K562 (cell line): ENCODE results near the gene FITM1. TPM values are rescaled to one million over a fixed set of nuclear protein-coding genes. Genes with fewer than 3 reads are reported as not detected.
A peak's percentile ranks its signal among the peaks of the same experiment; 100 is the strongest.

Experiments used
- ATAC-seq: fragments of 200-7000 bp; cut with Tn5 transposase; 3 replicates; pipeline ENCODE4 v1.9.1; 2020; ENCODE audit warnings: moderate library complexity
- BruUV-seq: library from RNA; stranded (reverse); fragments of 400-500 nt; replicated peaks from 2 replicates; lab custom pipeline; 2021; lab: Mats Ljungman, UMichigan
- CTCF ChIA-PET: fragments of 300-600 bp; formaldehyde crosslinking; extraction: SDS; loops from one replicate; lab custom pipeline; 2021; ENCODE audit warnings: low intra/inter-chr PET ratio; lab: Yijun Ruan, JAX
- POLR2A ChIA-PET: fragments of 300-600, 350-650 bp; sonication (Branson Sonifier 250); formaldehyde crosslinking; extraction: SDS; loops from one replicate; lab custom pipeline; 2021; ENCODE audit warnings: antibody characterized with exemption, inconsistent platforms; lab: Yijun Ruan, JAX
- DNase-seq, 4 experiments: peaks; one replicate each; pipeline versions ENCODE4 v3.0.0 to v3.0.0-alpha.2; 2011 to 2018; ENCODE audit warnings: low spot score in 3 of 4, mixed read lengths in 3 of 4; ENCODE audit errors: extremely low read depth in 1 of 4
- FAIRE-seq: peaks from 2 replicates; lab custom pipeline; 2011; peaks lifted over from hg19 to GRCh38; lab: Jason Lieb, UNC
- H2AFZ ChIP-seq: 2 replicates; pipeline ENCODE4 v1.6.0; 2011; ENCODE audit warnings: low read depth, low read length, control low read depth, inconsistent platforms
- H3K27ac ChIP-seq: fragments of 200-600 bp; 3 replicates; pipeline ENCODE4 v1.8.0; 2011; ENCODE audit warnings: low read depth, mild to moderate bottlenecking, control low read depth, inconsistent platforms, low read length, moderate library complexity, mixed read lengths; ENCODE audit errors: extremely low read depth
- H3K27me3 ChIP-seq, 2 experiments: fragments of 300-600 bp in 1 of 2; 2 replicates in 1 of 2; 3 replicates in 1 of 2; pipeline versions ENCODE4 v1.6.0 to v1.8.0; 2011; ENCODE audit warnings: inconsistent platforms in 2 of 2, low read length in 2 of 2, mild to moderate bottlenecking in 1 of 2, mixed read lengths in 1 of 2, moderate library complexity in 1 of 2; ENCODE audit not compliant: control insufficient read depth in 2 of 2, insufficient read depth in 2 of 2
- H3K36me3 ChIP-seq: fragments of 300-600 bp; 3 replicates; pipeline ENCODE4 v1.8.0; 2011; ENCODE audit warnings: mild to moderate bottlenecking, low read length, inconsistent platforms; ENCODE audit not compliant: control insufficient read depth, insufficient read depth
- H3K4me1 ChIP-seq, 2 experiments: fragments of 200-600 bp in 1 of 2; replicated peaks in 1 of 2; 2 replicates in 1 of 2; 3 replicates in 1 of 2; pipeline versions ENCODE4 v1.5.1 to v1.8.0; 2011; ENCODE audit warnings: inconsistent platforms in 2 of 2, low read length in 2 of 2, mild to moderate bottlenecking in 1 of 2, mixed read lengths in 1 of 2, moderate library complexity in 1 of 2; ENCODE audit not compliant: control insufficient read depth in 2 of 2, insufficient read depth in 2 of 2
- H3K4me2 ChIP-seq: 2 replicates; pipeline ENCODE4 v1.6.1; 2011; ENCODE audit warnings: low read length, control low read depth, inconsistent platforms, mixed read lengths; ENCODE audit not compliant: insufficient read depth
- H3K4me3 ChIP-seq: fragments of 200-600 bp; sonication (generic), shearing (Covaris generic); 2 replicates; pipeline ENCODE4 v1.5.1; 2016; ENCODE audit warnings: control low read depth, inconsistent platforms
- H3K79me2 ChIP-seq: fragments of 200-600 bp; 3 replicates; pipeline ENCODE4 v1.8.0; 2011; ENCODE audit warnings: low read length, inconsistent platforms; ENCODE audit not compliant: control insufficient read depth, insufficient read depth
- H3K9ac ChIP-seq, 2 experiments: 2 replicates each; pipeline versions ENCODE4 v1.6.0 to v1.6.1; 2011; ENCODE audit warnings: low read depth in 2 of 2, low read length in 2 of 2, control low read depth in 1 of 2, inconsistent platforms in 1 of 2, mild to moderate bottlenecking in 1 of 2, mixed read lengths in 1 of 2; ENCODE audit not compliant: insufficient read depth in 1 of 2
- H3K9me1 ChIP-seq: one replicate; pipeline ENCODE4 v1.6.0; 2011; ENCODE audit warnings: inconsistent platforms, mild to moderate bottlenecking, low read length, moderate library complexity; ENCODE audit not compliant: control insufficient read depth, insufficient read depth
- H3K9me3 ChIP-seq: replicated peaks from 2 replicates; pipeline ENCODE4 v1.5.1; 2011; ENCODE audit warnings: low read depth, low read length, inconsistent platforms; ENCODE audit not compliant: control insufficient read depth, insufficient read depth
- H4K20me1 ChIP-seq: replicated peaks from 2 replicates; pipeline ENCODE4 v1.6.1; 2011; ENCODE audit warnings: low read length, inconsistent platforms, mixed read lengths; ENCODE audit not compliant: control insufficient read depth, insufficient read depth
- FOXJ2 ChIP-seq: fragments of 200-800 bp; sonication (Bioruptor generic); IDR thresholded peaks from 2 replicates; pipeline ENCODE4 v1.6.1; 2016; ENCODE audit warnings: missing genetic modification characterization, missing compliant biosample characterization
- POLR2AphosphoS2 ChIP-seq: IDR thresholded peaks from 2 replicates; pipeline ENCODE4 v1.6.1; 2012; ENCODE audit warnings: low read length, improper control_type of control experiment
- POLR3A ChIP-seq: IDR thresholded peaks from 2 replicates; pipeline ENCODE4 v1.6.1; 2011; ENCODE audit warnings: borderline replicate concordance, mild to moderate bottlenecking, moderate library complexity; ENCODE audit not compliant: insufficient read length, insufficient read depth; ENCODE audit errors: extremely low read depth
- RAD51 ChIP-seq: fragments of 450-650 bp; IDR thresholded peaks from 2 replicates; pipeline ENCODE4 v1.7.1; 2016; ENCODE audit warnings: low read depth, mild to moderate bottlenecking, borderline replicate concordance
- RBFOX2 ChIP-seq: fragments of 200-400 bp; formaldehyde crosslinking; IDR thresholded peaks from 2 replicates; pipeline ENCODE4 v1.6.1; 2017; ENCODE audit warnings: low read depth, mild to moderate bottlenecking, low read length, moderate library complexity
- RBM39 ChIP-seq: fragments of 200-400 bp; formaldehyde crosslinking; optimal IDR thresholded peaks from 2 replicates; pipeline ENCODE3; 2018; ENCODE audit warnings: low read depth, low read length
- WGBS: fragments of 100-300 bp; shearing (Covaris generic); methylation state at CpG from one replicate; pipeline ENCODE4 v1.1.6; 2016; ENCODE audit warnings: low coverage, mixed read lengths; ENCODE audit not compliant: insufficient coverage; ENCODE audit errors: missing lambda C conversion rate; 5-methylcytosine and 5-hydroxymethylcytosine counted together
- in situ Hi-C: fragments of 300-500 bp; cut with MboI; formaldehyde crosslinking; loops from 4 replicates; pipeline ENCODE4 v1.15.0; 2018; ENCODE audit warnings: inconsistent platforms, mixed read lengths
- intact Hi-C: fragments of 100-400 bp; cut with micrococcal nuclease; formaldehyde crosslinking; loops from 2 replicates; pipeline ENCODE4 v1.14.2; 2022
- polyA plus RNA-seq, 8 experiments: library from polyadenylated mRNA; depleted of rRNA in 4 of 8; stranded (reverse) in 5 of 8; unstranded in 3 of 8; fragments of >200 nt; fragmentation: Nextera tagmentation in 2 of 8; fragmentation: Illumina TruSeq in 1 of 8; extraction: Ambion mirVana in 2 of 8; extraction: Trizol in 1 of 8; gene quantifications; 2 replicates each; pipeline versions ENCODE4 v1.2.1 to v1.2.3, GENCODE V29; 2011 to 2014; ENCODE audit warnings: inconsistent platforms in 1 of 8, missing spikeins in 1 of 8
- total RNA-seq, 7 experiments: library from RNA; depleted of rRNA in 6 of 7; stranded (reverse); fragments of >200 nt in 6 of 7; fragmentation: Illumina TruSeq in 2 of 7; extraction: Trizol in 2 of 7; gene quantifications; 2 replicates each; pipeline versions ENCODE4 v1.2.1 to v1.2.3, GENCODE V29; 2011 to 2021; ENCODE audit warnings: low replicate concordance in 1 of 7

Gene FITM1
- total and polyA plus RNA-seq, 9 of the 15 experiments (the other 6 are each of a cell fraction or from before 2014, with no cell fraction given) = 0.09 to 0.20 TPM; not detected in 7

DNA sequence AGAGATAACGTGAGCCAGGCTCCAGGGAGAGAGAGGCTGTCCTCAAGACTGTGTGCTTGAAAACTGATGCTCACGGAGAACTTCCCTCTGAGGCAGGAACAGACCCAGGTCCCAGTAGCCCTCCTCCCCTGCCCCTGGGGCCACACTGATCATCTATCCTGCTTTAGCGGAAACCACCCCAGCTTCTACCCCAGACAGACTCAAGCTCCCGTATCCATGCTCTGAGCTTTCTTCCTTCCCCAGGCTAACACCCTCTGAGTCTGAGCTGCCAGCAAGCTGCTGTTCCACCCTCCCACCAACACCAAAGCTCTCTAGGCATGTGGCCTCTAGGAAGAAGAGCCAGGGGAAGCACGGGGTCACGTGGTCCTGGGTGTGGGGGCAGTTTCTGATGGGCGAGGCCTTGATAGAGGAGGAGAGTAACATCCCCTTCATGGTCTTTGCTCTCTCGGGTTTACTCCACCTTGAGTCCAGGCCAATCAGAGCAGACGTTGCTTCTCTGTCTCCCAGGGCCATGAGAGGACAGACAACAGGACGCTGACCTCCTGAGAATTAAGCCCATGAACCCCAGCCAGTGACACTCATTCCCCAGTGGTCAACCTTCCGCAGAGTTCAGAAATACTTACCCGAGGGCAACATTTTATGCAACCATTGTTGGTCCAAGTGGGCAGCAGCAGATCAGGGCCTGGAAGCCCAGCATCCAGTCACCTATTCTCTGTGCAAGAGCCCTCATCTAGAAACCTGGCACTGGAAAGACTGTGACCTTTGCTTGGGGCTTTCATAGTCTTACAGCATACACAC, 35.0 kb upstream of the FITM1 start (continued):
- TF ChIP-seq POLR3A = no peak
- no peak for TF ChIP-seq FOXJ2 (tag)
- peak; percentile 96 for TF ChIP-seq RAD51
- peak; percentile 5 for TF ChIP-seq RBFOX2
- TF ChIP-seq, all 486 proteins: peak for 68

DNA sequence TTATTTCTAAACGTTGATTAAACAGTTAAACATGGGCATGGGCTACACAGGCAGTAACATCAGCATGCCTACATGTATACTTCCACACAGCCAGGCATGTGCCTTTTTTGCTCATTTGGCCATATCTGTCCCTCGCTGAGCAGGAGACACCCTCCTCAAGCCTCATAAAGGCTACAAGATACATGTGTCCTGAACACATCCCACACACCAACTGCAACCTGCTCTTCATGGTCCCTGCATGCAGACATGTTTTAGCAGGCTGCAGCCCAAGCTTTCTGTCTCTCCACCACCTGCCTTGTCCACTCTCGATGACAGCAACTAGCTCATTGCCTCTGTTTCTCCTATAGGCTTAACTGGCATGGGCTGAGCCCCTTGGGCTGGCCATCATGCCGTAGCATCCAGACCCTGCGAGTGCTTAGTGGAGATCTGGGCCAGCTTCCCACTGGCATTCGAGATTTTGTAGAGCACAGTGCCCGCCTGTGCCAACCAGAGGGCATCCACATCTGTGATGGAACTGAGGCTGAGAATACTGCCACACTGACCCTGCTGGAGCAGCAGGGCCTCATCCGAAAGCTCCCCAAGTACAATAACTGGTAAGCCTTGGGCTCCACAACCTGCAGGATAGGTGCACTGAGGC, 33.8 kb upstream of the FITM1 start:
- in situ Hi-C loops = no loop called here

More for the DNA sequence above, 33.8 kb upstream of the FITM1 start:
- CTCF ChIA-PET = no interaction called here
- ATAC-seq (no peak), DNase-seq (no peak), FAIRE-seq (no peak)
- intact Hi-C loops = loop anchor here (10.0 kb wide), 2 partner anchors 48 to 82 kb away; partner anchors contain the start of genes EMC9, PSME2 and RNF31
- H3K4me1 ChIP-seq = peaks cover 18 to 22% of the 10 kb centered on the region in 2 experiments; a peak in 4 of 5 replicates
- H4K20me1 ChIP-seq = 0 out of 2 replicates have a peak, but pooled peaks cover 2% of the 10 kb centered on the region
- H3K4me2 ChIP-seq = no peak overlapping the region; the same call in 1 of the 2 replicates
- BruUV-seq = no TSS peak
- 91% methylated on average over 6 of the region's 8 CpGs for WGBS
- POLR2A ChIA-PET = interaction anchor here (0.5 to 5.8 kb wide), 4 partner anchors 10 to 50 kb away, joined by 3 to 40 read pairs (median 16); partner anchors contain the start of gene RNF31
- peaks cover 29% of the 10 kb centered on the region for H3K79me2 ChIP-seq
- peaks cover 44% of the 10 kb centered on the region; the same call in 2 of the 3 replicates for H3K36me3 ChIP-seq
- H2AFZ ChIP-seq = no peak overlapping the region
- TF ChIP-seq POLR2AphosphoS2 (peak; percentile 69), RBM39 (no peak)
- TF ChIP-seq, all 486 proteins: peak for 1
- no peaks in the 10 kb centered on the region for H3K27me3 ChIP-seq
- no peaks in the 10 kb centered on the region for H3K9me3 ChIP-seq
- no peak overlapping the region for H3K4me3 ChIP-seq
- H3K9me1 ChIP-seq = no peaks in the 10 kb centered on the region
- peak overlapping the region in 1 of 2 experiments; percentile 36; a peak in 1 of 4 replicates for H3K9ac ChIP-seq
- no peak overlapping the region for H3K27ac ChIP-seq
